ENCODE data around the gene STK32B. TPM values are rescaled to one million over a fixed set of nuclear protein-coding genes. Genes with fewer than 3 reads are reported as not detected.

Gene STK32B
- total and polyA plus RNA-seq, 2 donors (not counting 3 experiments of a cell fraction or from before 2014, with no cell fraction given), result 5.6 to 7.8 TPM

DNA sequence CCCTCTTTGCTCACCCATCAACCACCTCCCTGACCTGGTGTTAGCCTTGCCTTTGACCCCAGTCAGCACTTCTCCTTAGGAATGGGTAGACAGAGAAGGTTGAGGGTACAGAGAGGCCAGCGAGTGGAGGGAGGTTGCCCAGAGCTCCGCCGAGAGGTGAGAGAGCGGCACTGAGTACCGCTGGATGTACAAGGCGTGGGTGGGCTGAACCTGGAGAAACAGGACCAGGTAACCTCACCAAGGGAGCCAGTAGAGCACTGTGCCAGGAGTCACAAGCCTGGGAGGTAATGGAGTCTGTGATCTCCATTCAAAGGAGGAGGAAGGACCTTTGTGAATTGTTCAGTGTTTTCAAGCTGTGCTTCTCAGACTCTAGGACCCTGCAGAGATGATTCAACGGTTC lies 400.9 kb downstream of the STK32B start:
- Histone ChIP-seq H3K9ac (replicated peaks; ENCODE audit: extremely low read depth, insufficient read depth, low read length) (no peak overlapping the region), H3K4me3 (replicated peaks in 1 of 3; ENCODE audit: insufficient read depth in 1 of 3, low read depth in 1 of 3, low read length in 3 of 3) (no peak overlapping the region), H3K9me3 (replicated peaks; ENCODE audit: control insufficient read depth, insufficient read depth, low read length) (no peaks in the 10 kb centered on the region), H3K27me3 (ENCODE audit: control insufficient read depth in 2 of 2, insufficient read depth in 2 of 2, low read length in 2 of 2) (no peaks in the 10 kb centered on the region), H4K20me1 (replicated peaks; ENCODE audit: control insufficient read depth, extremely low read depth, insufficient read depth, low read length) (no peaks in the 10 kb centered on the region), H2AFZ (ENCODE audit: low read depth, low read length) (no peak overlapping the region), H3K36me3 (ENCODE audit: control insufficient read depth in 2 of 2, extremely low read depth in 1 of 2, insufficient read depth in 2 of 2, low read length in 2 of 2) (no peaks in the 10 kb centered on the region), H3K79me2 (ENCODE audit: control insufficient read depth, insufficient read depth, low read length) (no peaks in the 10 kb centered on the region), H3K4me2 (ENCODE audit: insufficient read depth, low read length) (no peak overlapping the region), H3K9me1 (replicated peaks; ENCODE audit: control insufficient read depth, extremely low read depth, insufficient read depth, low read length) (no peaks in the 10 kb centered on the region), H3K27ac (ENCODE audit: insufficient read depth, low read depth, low read length) (no peak overlapping the region), H3K4me1 (ENCODE audit: control insufficient read depth, extremely low read depth, insufficient read depth, low read length) (no peaks in the 10 kb centered on the region)
- intact Hi-C loops (cut with micrococcal nuclease), result no loop called here
- no TSS peak for BruUV-seq (replicated peaks)
- DNase-seq (ENCODE audit: low read depth, low spot score) (no peak), FAIRE-seq (no peak)
- ChIA-PET POLR2A (no interaction called here), CTCF (no interaction called here)
- dilution Hi-C loops (cut with MboI; ENCODE audit: extremely low pct_ligation_motif_present, low sequenced_read_pairs), result no loop called here
- no peak for TF ChIP-seq MYC (IDR thresholded peaks at IDR 0.05; ENCODE audit: low read depth, low read length)
- TF ChIP-seq, protein P1, sequence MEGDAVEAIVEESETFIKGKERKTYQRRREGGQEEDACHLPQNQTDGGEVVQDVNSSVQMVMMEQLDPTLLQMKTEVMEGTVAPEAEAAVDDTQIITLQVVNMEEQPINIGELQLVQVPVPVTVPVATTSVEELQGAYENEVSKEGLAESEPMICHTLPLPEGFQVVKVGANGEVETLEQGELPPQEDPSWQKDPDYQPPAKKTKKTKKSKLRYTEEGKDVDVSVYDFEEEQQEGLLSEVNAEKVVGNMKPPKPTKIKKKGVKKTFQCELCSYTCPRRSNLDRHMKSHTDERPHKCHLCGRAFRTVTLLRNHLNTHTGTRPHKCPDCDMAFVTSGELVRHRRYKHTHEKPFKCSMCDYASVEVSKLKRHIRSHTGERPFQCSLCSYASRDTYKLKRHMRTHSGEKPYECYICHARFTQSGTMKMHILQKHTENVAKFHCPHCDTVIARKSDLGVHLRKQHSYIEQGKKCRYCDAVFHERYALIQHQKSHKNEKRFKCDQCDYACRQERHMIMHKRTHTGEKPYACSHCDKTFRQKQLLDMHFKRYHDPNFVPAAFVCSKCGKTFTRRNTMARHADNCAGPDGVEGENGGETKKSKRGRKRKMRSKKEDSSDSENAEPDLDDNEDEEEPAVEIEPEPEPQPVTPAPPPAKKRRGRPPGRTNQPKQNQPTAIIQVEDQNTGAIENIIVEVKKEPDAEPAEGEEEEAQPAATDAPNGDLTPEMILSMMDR (IDR thresholded peaks at IDR 0.05; ENCODE audit: extremely low read depth in 1 of 2, insufficient read depth in 1 of 2, low read depth in 1 of 2, low read length in 2 of 2), result no peak
- TF ChIP-seq POLR2AphosphoS5 (IDR thresholded peaks at IDR 0.05; ENCODE audit: insufficient read depth, low read depth, low read length), result no peak
- TF ChIP-seq GATA2 (IDR thresholded peaks at IDR 0.05; ENCODE audit: insufficient read depth, insufficient read length, low read depth, low read length), result no peak
- TF ChIP-seq JUN (IDR thresholded peaks at IDR 0.05; ENCODE audit: borderline replicate concordance, insufficient read depth, insufficient read length, low read depth), result no peak
- no peak for TF ChIP-seq FOS (IDR thresholded peaks at IDR 0.05; ENCODE audit: borderline replicate concordance, insufficient read depth, low read length)
- TF ChIP-seq, protein P2, sequence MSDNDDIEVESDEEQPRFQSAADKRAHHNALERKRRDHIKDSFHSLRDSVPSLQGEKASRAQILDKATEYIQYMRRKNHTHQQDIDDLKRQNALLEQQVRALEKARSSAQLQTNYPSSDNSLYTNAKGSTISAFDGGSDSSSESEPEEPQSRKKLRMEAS (IDR thresholded peaks at IDR 0.05; ENCODE audit: insufficient read depth, insufficient read length), result no peak
- no peak for TF ChIP-seq POLR2A (IDR thresholded peaks at IDR 0.05; ENCODE audit: low read depth, low read length)
- TF ChIP-seq EZH2 (IDR thresholded peaks at IDR 0.05; ENCODE audit: borderline replicate concordance, low read depth, low read length, severe bottlenecking), result no peak

All from endothelial cell of umbilical vein (primary cell).